Skin epidermis (tissue), 12 donors: ENCODE data around the gene STRA8.

Source experiments
- H3K27ac ChIP-seq, 21 experiments: fragments of 200-600 bp; sonication (generic) in 11 of 21; one replicate each; pipeline ENCODE4 v1.5.0; 2020; ENCODE audit warnings: mild to moderate bottlenecking in 3 of 21, inconsistent platforms in 2 of 21, moderate library complexity in 2 of 21
- H3K4me3 ChIP-seq, 7 experiments: fragments of 200-600 bp; sonication (generic) in 2 of 7; one replicate each; pipeline ENCODE4 v1.5.0; 2020; ENCODE audit warnings: inconsistent platforms in 2 of 7, mild to moderate bottlenecking in 2 of 7, moderate library complexity in 1 of 7

Gene STRA8

DNA sequence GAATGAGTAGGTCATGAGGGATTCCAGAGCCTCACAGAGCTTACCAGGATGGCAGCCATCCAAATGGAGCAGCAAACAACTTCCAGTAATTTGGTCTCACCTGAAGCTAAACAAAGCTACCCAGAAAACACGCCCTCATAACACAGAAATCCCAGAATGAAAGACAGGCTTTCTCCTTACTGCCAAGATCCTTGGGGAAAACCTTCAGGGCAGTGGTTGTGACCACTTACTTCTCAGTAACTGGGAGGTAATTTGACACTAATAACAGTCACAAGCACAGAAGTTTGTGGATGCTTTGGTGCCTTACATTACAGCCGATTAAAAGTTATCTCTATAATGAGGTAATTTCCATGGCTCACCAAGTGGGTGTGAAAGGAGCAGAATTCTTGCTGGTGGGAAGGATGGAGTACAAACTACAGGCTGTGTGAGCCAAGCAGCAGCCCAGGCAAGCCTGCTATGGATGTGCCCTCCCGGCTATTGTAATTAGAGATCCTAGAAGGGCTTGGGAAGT, 32.8 kb upstream of the STRA8 start:
- H3K27ac ChIP-seq = no peak overlapping the region
- no peak overlapping the region for H3K4me3 ChIP-seq

DNA sequence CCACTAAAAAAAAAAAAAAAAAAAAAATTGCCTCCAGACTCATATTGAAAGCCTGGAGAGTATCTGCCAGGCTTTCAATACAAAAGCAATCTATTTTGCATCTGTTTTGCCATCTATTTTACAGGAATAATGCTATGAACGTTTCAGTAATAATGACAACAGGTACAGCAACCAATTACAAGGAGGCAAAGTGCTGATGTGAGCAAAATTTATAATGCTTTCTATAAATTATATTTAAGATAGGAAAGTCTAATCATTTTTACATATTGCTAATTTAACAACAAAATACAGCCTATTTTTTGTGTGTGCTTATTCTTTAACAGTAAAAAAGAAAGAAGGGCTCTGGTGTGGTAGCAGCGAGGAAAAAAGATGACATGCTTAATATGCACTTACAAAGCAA, 32.3 kb upstream of the STRA8 start:
- H3K4me3 ChIP-seq = no peak overlapping the region
- no peak overlapping the region for H3K27ac ChIP-seq

DNA sequence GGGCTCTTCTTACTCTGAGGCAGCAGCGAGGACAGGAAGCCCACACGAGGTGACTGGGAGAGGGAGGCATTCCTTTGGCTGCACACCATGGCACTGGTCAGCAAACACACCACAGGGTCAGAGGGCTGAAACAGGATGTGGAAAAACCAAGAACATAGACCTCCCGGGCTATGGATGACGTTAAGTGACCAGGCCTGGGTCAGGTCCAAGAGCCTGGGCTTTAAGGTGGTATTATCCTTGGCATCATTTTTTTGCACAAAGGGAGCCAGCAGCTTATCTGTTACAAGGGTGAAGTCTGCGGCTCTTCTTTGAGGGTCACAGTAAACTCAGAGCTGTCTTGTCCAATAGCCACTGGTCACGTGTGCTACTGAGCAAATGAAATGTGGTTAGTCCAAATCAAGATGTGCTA, 29.3 kb upstream of the STRA8 start:
- Histone ChIP-seq H3K4me3 (no peak overlapping the region), H3K27ac (peak overlapping the region in 1 of 21 experiments; percentile 16)

DNA sequence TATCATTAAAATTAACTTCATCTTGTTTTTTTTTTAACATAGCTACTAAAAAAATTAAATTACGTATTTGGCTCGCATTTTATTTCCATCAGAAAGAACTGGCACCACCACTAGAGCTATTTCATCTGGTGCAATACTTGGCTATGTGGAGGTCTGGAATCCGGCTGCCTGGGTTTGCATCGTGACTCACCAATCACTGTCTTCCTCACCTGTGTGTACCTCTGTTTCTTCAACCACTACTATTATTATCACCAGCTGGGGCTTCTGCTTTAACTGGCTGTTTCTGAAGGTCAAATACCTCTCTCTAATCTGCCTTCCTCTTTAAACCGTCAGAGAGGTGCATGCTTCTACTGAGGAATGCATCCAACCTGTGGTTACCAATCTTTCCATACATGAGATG, 28.8 kb upstream of the STRA8 start:
- Histone ChIP-seq H3K4me3 (no peak overlapping the region), H3K27ac (peak overlapping the region in 2 of 21 experiments; percentile 0 to 2)

DNA sequence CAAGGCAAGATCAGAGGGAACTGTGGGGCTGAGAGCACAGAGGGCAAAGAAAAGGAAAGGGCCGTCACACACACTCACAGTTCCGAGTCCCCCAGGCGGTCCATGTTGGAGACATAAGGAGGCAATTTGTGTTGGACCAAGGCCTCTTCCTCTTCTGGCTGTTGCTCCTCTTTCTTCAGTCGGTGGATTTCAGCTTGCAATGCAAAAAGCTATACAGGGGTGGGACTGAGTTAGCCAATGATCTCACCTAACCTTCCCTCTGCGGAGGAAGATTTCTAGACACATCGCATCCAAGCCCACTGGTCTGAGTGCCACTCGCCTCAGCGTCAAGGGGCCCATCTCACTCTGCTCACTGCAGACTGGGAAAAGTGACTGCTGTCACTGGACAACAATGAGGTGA, 27.8 kb upstream of the STRA8 start:
- H3K4me3 ChIP-seq = no peak overlapping the region
- H3K27ac ChIP-seq = no peak overlapping the region

DNA sequence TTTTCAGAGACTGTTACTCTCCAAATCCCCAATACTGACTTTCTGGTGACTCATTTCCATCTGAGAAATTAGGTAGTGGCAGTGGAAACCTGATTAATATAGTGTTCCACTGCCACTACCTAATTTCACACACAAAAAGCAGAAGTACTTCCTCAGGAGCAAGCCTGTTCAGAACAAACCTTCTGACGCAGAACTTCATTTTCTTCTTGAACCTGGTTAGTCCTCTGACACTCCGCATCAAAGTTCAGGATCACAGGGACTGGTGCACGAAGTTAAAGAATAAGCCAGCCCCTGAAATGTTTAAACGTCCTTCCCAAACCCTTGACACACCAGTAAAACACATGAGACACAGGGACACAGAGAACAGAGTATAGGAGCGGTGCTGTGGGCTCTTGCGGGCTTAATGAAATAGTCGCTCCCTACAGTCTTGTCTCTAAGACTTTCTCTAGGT, 26.7 kb upstream of the STRA8 start:
- H3K27ac ChIP-seq = peak overlapping the region in 2 of 21 experiments; percentile 15 to 72
- H3K4me3 ChIP-seq = no peak overlapping the region

DNA sequence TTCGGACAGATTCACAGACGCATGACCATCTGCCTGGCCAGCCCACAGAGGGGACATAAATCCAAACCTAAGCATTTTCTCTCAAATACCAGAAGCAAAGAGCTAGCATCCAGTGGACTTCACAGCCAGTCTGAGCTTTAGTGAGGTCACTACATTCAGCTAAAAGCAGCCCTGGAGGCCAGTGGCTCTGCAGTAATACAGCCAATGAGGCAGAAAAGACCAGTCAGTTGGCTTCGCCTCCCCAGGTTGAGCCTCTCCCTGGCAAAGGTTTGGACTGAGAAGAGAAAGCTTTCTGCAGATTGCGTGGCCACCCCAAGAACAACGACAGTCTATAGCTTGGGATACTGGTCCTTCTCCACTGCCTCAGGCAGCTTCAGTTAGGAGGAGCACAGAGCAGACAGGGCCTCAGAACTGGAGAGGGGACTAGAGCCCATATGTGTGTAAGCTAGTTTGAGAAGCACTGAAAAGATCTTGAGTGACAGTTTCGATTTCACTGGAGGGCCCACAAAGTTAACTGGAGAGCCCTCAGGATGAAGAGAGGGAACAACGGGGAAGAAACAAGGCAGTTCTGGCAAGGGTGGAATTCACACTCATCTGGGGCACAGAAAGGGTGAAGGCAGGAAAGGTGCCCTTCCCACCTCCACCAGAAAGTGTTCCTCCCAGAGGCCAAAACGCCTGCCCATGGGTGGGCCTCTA, 26.1 kb upstream of the STRA8 start:
- Histone ChIP-seq H3K27ac (peak overlapping the region in 4 of 21 experiments; percentile 15 to 72 (median 27)), H3K4me3 (no peak overlapping the region)

DNA sequence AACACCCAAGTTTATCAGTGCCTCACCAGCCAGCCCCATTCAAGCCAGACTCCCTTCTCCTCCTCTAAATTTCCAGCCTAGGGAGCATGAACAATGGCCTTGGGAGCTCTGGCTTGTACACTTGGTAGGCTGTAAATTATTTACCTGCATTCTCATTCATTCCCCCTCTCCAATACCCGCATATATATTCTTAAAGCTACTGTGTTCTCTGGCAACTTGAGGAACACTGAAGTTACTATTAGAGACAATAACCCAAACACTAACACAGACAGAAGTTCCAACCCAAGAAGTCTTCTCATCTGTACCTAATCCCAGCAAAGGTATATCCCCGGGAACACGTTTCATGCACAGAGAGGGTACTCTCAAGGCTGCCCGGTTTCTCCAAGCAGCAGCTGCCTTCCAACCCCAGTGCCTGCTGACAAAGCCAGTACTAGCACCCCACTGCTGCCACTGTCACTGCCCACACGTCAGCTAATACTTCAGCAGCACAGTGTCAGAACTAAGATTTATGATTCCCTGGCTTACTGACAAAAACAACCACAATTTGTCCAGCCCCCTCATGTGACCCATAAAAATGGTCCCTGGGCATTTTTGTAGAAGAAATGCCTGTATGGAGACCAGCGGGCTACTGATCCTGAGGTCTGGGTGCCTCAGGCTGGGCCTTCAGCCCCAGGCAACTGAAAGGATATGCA, 25.4 kb upstream of the STRA8 start:
- H3K4me3 ChIP-seq = no peak overlapping the region
- H3K27ac ChIP-seq = peak overlapping the region in 5 of 21 experiments; percentile 34 to 82 (median 43)

DNA sequence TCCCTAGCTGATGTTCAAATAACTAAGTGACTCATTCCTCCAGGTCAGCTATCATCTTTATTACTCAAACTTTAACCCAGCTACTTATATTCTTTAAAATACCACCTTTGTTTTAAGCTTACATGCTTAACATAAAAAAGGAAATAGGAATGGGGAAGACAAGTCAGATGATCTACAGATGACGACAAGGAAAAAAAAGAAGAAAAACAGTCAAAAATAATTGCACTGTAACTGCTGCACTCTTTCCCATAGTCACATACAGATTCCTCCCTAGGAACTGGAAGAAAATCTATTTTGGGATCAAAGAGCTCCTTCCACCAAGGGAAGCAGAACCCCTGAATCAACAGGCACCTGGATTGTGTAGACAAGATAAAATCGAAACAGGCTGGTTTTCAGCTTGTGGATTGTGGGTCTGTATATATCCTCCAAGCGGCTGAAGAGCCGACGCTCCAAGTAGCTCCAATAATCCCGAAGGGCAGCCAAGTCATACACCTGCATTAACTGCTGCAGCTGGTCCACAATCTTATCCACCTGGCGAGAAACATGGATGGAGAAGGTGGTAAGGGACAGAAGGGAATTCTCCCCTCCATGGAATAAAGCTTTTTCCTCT, 24.3 kb upstream of the STRA8 start:
- Histone ChIP-seq H3K4me3 (peak overlapping the region in 1 of 7 experiments; percentile 84), H3K27ac (peak overlapping the region in 6 of 21 experiments; percentile 1 to 82 (median 32))

DNA sequence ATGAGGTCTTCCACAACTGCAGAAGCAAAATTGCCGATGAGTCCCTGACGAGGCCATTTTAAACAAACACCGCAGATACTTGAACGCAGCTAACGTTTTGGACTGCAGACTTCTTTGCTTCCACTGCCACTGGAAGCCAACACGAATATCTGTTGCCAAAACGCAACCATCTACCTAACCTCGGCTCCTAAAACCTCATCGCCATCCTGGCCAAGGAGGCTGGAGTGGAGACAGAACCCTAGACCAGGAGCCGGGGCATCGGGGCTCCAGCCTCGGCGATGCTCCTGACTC, 22.8 kb upstream of the STRA8 start:
- Histone ChIP-seq H3K27ac (peak overlapping the region; percentile 72 to 97 (median 90)), H3K4me3 (peak overlapping the region; percentile 58 to 95 (median 84))

DNA sequence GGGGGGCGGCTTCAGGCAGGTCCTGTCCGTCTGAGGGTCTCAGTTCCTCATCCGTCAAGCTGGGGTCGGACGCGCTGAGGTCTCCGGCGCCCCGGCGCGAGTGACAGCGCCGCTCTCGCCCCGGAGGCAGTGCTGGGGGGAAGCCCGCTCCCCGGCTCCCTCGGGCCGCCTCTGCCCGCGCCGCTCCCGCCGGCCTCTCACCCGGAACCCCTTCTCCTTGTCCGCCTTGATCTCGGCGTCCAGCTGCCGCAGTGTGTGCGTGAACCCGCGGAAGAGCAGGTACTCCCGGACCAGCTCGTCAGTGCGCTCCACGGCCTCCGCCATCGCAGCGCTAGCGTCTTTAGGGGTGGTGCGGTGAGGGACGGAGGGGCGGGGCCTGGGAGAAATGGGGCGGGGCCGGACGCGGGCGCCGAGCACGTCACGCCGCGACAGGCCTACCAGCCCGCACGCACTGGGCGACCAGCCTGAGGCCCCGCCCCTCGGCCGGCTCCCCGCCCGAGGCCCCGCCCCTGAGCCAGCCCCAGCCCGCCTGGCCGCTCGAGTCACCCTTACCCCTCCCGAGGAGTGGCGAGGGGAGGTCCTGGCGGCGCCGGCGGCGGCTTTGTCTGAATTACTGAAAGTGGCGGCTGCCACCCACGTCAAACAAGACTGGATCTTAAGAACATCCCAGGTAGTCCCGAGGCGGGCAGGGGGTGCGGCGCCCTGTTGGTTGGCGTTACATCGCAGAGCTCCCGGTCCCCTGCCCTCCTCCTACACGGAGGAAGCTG, 22.3 kb upstream of the STRA8 start, which contains the start of gene WDR91:
Gene WDR91, minus strand, starts transcription at position 348 of the 767 bp plus-strand sequence. Its CDS starts 24 bp downstream, at position 324.
- peak within 1 kb of the TSS; percentile 72 to 97 (median 90) for H3K27ac ChIP-seq
- peak within 1 kb of the TSS; percentile 58 to 95 (median 84) for H3K4me3 ChIP-seq

DNA sequence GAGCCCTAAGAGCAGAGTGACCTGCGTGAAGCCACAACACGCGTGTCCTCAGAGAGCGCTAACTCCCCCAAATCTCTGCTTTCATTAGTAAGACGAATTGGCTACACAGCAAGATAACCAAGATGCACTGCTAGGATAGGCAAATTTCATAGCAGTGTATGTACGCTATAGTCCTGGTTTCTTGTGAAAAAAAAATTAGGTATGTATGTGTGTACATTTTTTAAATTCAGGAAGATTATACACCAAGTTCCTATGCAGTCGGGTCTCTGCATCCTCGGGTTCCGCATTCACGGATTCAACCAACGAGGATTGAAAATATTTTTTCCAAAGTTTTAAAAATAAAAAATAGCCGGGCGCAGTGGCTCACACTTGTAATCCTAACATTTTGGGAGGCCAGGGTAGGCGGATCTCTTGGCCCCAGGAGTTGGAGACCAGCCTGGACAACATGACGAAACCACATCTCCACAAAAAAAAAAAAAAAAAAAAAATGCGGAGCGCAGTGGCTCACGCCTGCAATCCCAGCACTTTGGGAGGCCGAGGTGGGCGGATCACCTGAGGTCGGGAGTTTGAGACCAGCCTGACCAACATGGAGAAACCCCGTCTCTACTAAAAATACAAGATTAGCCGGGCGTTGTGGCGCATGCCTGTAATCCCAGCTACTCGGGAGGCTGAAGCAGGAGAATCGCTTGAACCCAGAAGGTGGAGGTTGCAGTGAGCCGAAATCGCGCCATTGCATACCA, 21.5 kb upstream of the STRA8 start:
- H3K27ac ChIP-seq = peak overlapping the region in 20 of 21 experiments; percentile 15 to 96 (median 82)
- peak overlapping the region; percentile 58 to 95 (median 84) for H3K4me3 ChIP-seq

DNA sequence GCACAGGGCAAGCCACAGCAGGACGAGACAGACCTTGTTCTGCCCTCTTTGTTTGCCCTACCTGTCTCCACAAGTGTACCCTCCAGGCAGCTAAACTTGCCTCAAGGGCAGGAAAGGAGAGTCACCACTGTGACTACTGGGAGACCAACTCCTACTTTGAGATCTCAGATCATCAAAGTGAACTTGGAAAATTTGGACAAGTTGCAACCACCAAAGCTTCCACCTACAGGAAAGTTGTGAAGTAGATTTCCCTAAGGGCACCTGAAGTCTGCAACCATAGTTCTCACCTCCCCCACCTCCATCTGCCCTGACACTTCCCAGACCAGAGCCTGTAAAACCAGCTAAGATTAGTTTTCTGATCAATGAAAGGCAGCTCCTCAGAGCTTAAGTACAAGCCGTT, 19.8 kb upstream of the STRA8 start:
- H3K27ac ChIP-seq = no peak overlapping the region

DNA sequence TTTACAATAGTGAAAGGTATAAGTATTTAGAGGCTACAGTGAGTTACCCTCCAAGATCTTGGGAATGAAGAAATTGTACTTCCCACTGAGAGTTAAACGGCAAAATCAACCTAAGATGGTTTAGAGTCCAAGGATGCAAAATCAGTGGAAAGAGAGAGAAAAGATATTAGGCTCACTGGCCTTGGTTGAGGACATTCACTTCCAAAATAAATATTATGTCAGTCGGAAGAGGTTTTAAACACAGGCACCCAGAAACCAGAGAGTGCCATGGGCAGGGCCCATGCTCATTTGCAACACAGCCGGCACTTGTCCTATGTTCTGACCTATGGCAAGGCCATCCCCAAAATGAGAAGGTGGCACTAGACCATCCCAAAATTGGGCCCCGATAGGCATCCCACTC, 18.5 kb upstream of the STRA8 start:
- Histone ChIP-seq H3K27ac (no peak overlapping the region), H3K4me3 (no peak overlapping the region)

More for the DNA sequence above, 19.8 kb upstream of the STRA8 start:
- H3K4me3 ChIP-seq = no peak overlapping the region

DNA sequence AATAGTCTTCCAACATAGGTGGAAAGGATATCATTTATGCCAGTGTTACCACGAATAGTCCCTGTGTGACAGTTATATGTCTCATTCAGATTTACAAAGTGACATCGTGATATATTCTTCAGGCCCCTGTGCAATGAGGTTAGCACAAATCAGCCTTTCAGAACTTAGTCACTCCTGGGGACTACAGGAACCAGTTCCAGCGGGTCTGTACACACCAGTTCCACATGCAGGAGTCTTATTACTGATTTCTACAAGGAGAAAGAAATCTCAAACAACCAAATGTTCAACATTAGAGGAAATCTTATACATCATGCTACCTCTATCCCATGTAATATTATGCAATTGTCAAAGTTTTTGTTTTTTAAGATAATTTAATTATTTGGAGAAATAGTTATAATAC, 17.9 kb upstream of the STRA8 start:
- no peak overlapping the region for H3K4me3 ChIP-seq
- H3K27ac ChIP-seq = no peak overlapping the region

DNA sequence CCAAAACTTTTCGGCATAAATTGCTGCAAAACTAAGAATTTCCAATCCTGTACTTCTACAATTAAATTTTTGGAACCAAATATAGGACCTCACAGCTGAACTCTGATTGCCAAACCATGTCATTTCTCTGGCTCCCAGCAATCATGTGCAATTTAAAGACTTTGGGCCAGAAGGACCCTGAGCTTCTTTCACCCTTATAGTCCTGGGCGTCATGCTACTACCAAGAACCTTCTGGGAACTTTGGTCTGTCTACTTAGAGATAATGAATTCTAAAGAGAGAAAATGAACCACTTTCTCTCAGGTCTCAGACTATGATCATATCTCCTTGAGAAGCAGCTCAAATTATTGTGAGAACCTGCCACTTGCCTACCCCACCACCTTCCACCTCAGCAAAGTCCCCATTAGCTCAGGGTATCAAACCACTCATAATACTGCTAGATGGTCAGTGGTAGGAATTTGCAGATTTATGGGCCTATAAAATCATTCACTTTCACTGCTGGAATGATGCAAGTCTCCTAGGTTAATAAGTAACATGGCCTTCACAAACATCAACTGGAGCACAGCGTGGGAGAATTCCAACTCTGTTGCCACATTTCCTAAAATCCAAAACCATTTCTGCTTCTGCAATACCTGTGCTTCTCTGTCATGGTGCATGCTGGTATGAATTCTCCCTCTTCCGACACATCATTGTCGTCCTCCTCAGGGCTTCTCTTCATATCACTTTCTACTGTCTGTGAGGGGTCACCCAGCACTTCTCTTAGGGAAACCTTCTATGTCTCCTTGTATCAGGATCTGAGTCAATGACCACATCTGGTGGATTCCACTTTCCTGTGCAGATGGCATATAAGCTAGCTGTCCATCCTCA, 15.8 kb upstream of the STRA8 start:
- H3K27ac ChIP-seq = no peak overlapping the region

DNA sequence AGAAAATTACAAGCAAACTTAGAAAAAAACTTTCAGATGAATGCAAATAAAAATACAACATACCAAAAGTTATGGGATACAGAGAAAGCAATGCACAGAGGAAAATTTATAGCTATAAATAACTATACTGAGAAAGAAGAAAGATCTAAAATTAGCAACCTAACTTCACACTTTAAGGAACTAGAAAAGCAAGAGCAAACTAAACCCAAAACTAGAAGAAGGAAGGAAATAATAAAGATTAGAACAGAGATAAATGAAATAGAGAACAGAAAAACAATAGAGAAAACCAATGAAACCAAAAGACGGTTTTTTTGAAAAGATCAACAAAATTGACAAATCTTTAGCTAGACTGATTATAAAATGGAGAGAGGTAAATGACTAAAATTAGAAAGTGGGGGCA, 9.6 kb upstream of the STRA8 start:
- H3K4me3 ChIP-seq = no peak overlapping the region
- no peak overlapping the region for H3K27ac ChIP-seq

More for the DNA sequence above, 15.8 kb upstream of the STRA8 start:
- H3K4me3 ChIP-seq = no peak overlapping the region

DNA sequence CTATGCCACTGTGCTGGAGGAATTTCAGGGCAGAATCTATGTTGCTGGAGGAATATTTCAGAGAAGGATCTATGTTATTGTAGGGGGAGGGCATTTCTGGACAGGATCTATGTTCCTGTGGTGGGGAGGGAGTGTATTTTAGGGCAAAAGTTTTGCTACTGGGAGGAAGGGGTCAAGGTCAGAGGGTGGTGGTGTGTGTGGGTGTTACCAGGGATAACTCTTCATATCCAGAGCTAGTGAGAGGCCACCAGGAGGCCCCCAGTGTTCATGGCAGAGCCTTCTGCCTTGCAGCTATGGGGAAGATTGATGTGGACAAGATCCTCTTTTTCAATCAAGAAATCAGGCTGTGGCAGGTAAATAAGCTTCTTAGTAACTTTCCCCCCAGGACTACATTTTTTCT, 2.0 kb upstream of the STRA8 start:
- no peak overlapping the region for H3K4me3 ChIP-seq
- no peak overlapping the region for H3K27ac ChIP-seq
